K562 (cell line): Measurements from ENCODE around the gene MYADM. TPM values are rescaled to one million over a fixed set of nuclear protein-coding genes. Genes with fewer than 3 reads are reported as not detected.

Experiments
- ATAC-seq: fragments of 200-7000 bp; cut with Tn5 transposase; 3 replicates; pipeline ENCODE4 v1.9.1; 2020; ENCODE audit warnings: moderate library complexity
- BruUV-seq: library from RNA; stranded (reverse); fragments of 400-500 nt; replicated peaks from 2 replicates; lab custom pipeline; 2021; lab: Mats Ljungman, UMichigan
- CTCF ChIA-PET: fragments of 300-600 bp; formaldehyde crosslinking; extraction: SDS; loops from one replicate; lab custom pipeline; 2021; ENCODE audit warnings: low intra/inter-chr PET ratio; lab: Yijun Ruan, JAX
- POLR2A ChIA-PET: fragments of 300-600, 350-650 bp; sonication (Branson Sonifier 250); formaldehyde crosslinking; extraction: SDS; loops from one replicate; lab custom pipeline; 2021; ENCODE audit warnings: antibody characterized with exemption, inconsistent platforms; lab: Yijun Ruan, JAX
- DNase-seq, 4 experiments: peaks; one replicate each; pipeline versions ENCODE4 v3.0.0 to v3.0.0-alpha.2; 2011 to 2018; ENCODE audit warnings: low spot score in 3 of 4, mixed read lengths in 3 of 4; ENCODE audit errors: extremely low read depth in 1 of 4
- FAIRE-seq: peaks from 2 replicates; lab custom pipeline; 2011; peaks lifted over from hg19 to GRCh38; lab: Jason Lieb, UNC
- H2AFZ ChIP-seq: 2 replicates; pipeline ENCODE4 v1.6.0; 2011; ENCODE audit warnings: low read depth, low read length, control low read depth, inconsistent platforms
- H3K27ac ChIP-seq: fragments of 200-600 bp; 3 replicates; pipeline ENCODE4 v1.8.0; 2011; ENCODE audit warnings: low read depth, mild to moderate bottlenecking, control low read depth, inconsistent platforms, low read length, moderate library complexity, mixed read lengths; ENCODE audit errors: extremely low read depth
- H3K27me3 ChIP-seq, 2 experiments: fragments of 300-600 bp in 1 of 2; 2 replicates in 1 of 2; 3 replicates in 1 of 2; pipeline versions ENCODE4 v1.6.0 to v1.8.0; 2011; ENCODE audit warnings: inconsistent platforms in 2 of 2, low read length in 2 of 2, mild to moderate bottlenecking in 1 of 2, mixed read lengths in 1 of 2, moderate library complexity in 1 of 2; ENCODE audit not compliant: control insufficient read depth in 2 of 2, insufficient read depth in 2 of 2
- H3K36me3 ChIP-seq: fragments of 300-600 bp; 3 replicates; pipeline ENCODE4 v1.8.0; 2011; ENCODE audit warnings: mild to moderate bottlenecking, low read length, inconsistent platforms; ENCODE audit not compliant: control insufficient read depth, insufficient read depth
- H3K4me1 ChIP-seq, 2 experiments: fragments of 200-600 bp in 1 of 2; replicated peaks in 1 of 2; 2 replicates in 1 of 2; 3 replicates in 1 of 2; pipeline versions ENCODE4 v1.5.1 to v1.8.0; 2011; ENCODE audit warnings: inconsistent platforms in 2 of 2, low read length in 2 of 2, mild to moderate bottlenecking in 1 of 2, mixed read lengths in 1 of 2, moderate library complexity in 1 of 2; ENCODE audit not compliant: control insufficient read depth in 2 of 2, insufficient read depth in 2 of 2
- H3K4me2 ChIP-seq: 2 replicates; pipeline ENCODE4 v1.6.1; 2011; ENCODE audit warnings: low read length, control low read depth, inconsistent platforms, mixed read lengths; ENCODE audit not compliant: insufficient read depth
- H3K4me3 ChIP-seq: fragments of 200-600 bp; sonication (generic), shearing (Covaris generic); 2 replicates; pipeline ENCODE4 v1.5.1; 2016; ENCODE audit warnings: control low read depth, inconsistent platforms
- H3K79me2 ChIP-seq: fragments of 200-600 bp; 3 replicates; pipeline ENCODE4 v1.8.0; 2011; ENCODE audit warnings: low read length, inconsistent platforms; ENCODE audit not compliant: control insufficient read depth, insufficient read depth
- H3K9ac ChIP-seq, 2 experiments: 2 replicates each; pipeline versions ENCODE4 v1.6.0 to v1.6.1; 2011; ENCODE audit warnings: low read depth in 2 of 2, low read length in 2 of 2, control low read depth in 1 of 2, inconsistent platforms in 1 of 2, mild to moderate bottlenecking in 1 of 2, mixed read lengths in 1 of 2; ENCODE audit not compliant: insufficient read depth in 1 of 2
- H3K9me1 ChIP-seq: one replicate; pipeline ENCODE4 v1.6.0; 2011; ENCODE audit warnings: inconsistent platforms, mild to moderate bottlenecking, low read length, moderate library complexity; ENCODE audit not compliant: control insufficient read depth, insufficient read depth
- H3K9me3 ChIP-seq: replicated peaks from 2 replicates; pipeline ENCODE4 v1.5.1; 2011; ENCODE audit warnings: low read depth, low read length, inconsistent platforms; ENCODE audit not compliant: control insufficient read depth, insufficient read depth
- H4K20me1 ChIP-seq: replicated peaks from 2 replicates; pipeline ENCODE4 v1.6.1; 2011; ENCODE audit warnings: low read length, inconsistent platforms, mixed read lengths; ENCODE audit not compliant: control insufficient read depth, insufficient read depth
- CBX3 ChIP-seq, 2 experiments: IDR thresholded peaks; 1 replicate in 1 of 2; 2 replicates in 1 of 2; pipeline ENCODE4 v1.6.1; 2012; ENCODE audit warnings: inconsistent platforms in 2 of 2, low read length in 2 of 2, borderline replicate concordance in 1 of 2, control low read depth in 1 of 2
- DMBX1 ChIP-seq: fragments of 250-450 bp; sonication (Bioruptor Pico); IDR thresholded peaks from 2 replicates; pipeline ENCODE4 v1.8.0; 2022; ENCODE audit warnings: inconsistent platforms, mild to moderate bottlenecking, moderate library complexity, borderline replicate concordance
- IRF2 ChIP-seq: sonication (generic); formaldehyde crosslinking; IDR thresholded peaks from 2 replicates; pipeline ENCODE4 v1.8.1; 2022; ENCODE audit warnings: mild to moderate bottlenecking, missing genetic modification reagents
- JUND ChIP-seq, 2 experiments: IDR thresholded peaks; 2 replicates in 1 of 2; 3 replicates in 1 of 2; pipeline ENCODE4 v1.6.1; 2011; ENCODE audit warnings: borderline replicate concordance in 2 of 2, low read depth in 2 of 2, low read length in 2 of 2, improper control_type of control experiment in 1 of 2, missing biosample characterization in 1 of 2, missing genetic modification characterization in 1 of 2, missing genetic modification reagents in 1 of 2
- KDM1A ChIP-seq, 2 experiments: fragments of 450-650 bp; IDR thresholded peaks; 2 replicates each; pipeline ENCODE4 v1.6.1; 2016; ENCODE audit warnings: mild to moderate bottlenecking in 2 of 2
- KDM5B ChIP-seq: fragments of 200-600 bp; sonication (generic); IDR thresholded peaks from 2 replicates; pipeline ENCODE4 v1.6.1; 2012; ENCODE audit warnings: low read depth, mild to moderate bottlenecking, moderate library complexity, low read length, control low read depth, inconsistent platforms; ENCODE audit not compliant: insufficient replicate concordance
- KLF10 ChIP-seq: fragments of 250-450 bp; sonication (Bioruptor Pico); IDR thresholded peaks from 2 replicates; pipeline ENCODE4 v1.6.1; 2021; ENCODE audit warnings: matching md5 sums
- MYBL2 ChIP-seq, 2 experiments: fragments of 450-650 bp in 1 of 2; sonication (generic) in 1 of 2; formaldehyde crosslinking in 1 of 2; IDR thresholded peaks; 2 replicates each; pipeline versions ENCODE4 v1.6.1 to v1.8.1; 2017 to 2022; ENCODE audit warnings: borderline replicate concordance in 1 of 2, inconsistent platforms in 1 of 2, low read depth in 1 of 2, mild to moderate bottlenecking in 1 of 2, missing genetic modification reagents in 1 of 2, moderate library complexity in 1 of 2
- MYNN ChIP-seq, 2 experiments: sonication (generic); formaldehyde crosslinking in 1 of 2; IDR thresholded peaks; 2 replicates each; pipeline versions ENCODE4 v1.5.0 to v1.6.1; 2016 to 2020; ENCODE audit warnings: antibody characterized with exemption in 1 of 2, missing genetic modification reagents in 1 of 2
- NR3C1 ChIP-seq: sonication (generic); formaldehyde crosslinking; IDR thresholded peaks from 2 replicates; pipeline ENCODE4 v1.8.1; 2022; ENCODE audit warnings: missing genetic modification reagents
- PHB2 ChIP-seq: fragments of 450-650 bp; IDR thresholded peaks from 2 replicates; pipeline ENCODE4 v1.6.1; 2017; ENCODE audit warnings: low read depth
- SMARCE1 ChIP-seq: fragments of 450-650 bp; IDR thresholded peaks from 2 replicates; pipeline ENCODE4 v1.7.1; 2016; ENCODE audit warnings: mild to moderate bottlenecking
- ZNF124 ChIP-seq: sonication (generic); formaldehyde crosslinking; IDR thresholded peaks from 2 replicates; pipeline ENCODE4 v1.8.1; 2022; ENCODE audit warnings: missing genetic modification reagents
- ZNF830 ChIP-seq: fragments of 250-450 bp; sonication (Bioruptor Pico); IDR thresholded peaks from 2 replicates; pipeline ENCODE4 v1.5.0; 2021; ENCODE audit warnings: mild to moderate bottlenecking
- WGBS: fragments of 100-300 bp; shearing (Covaris generic); methylation state at CpG from one replicate; pipeline ENCODE4 v1.1.6; 2016; ENCODE audit warnings: low coverage, mixed read lengths; ENCODE audit not compliant: insufficient coverage; ENCODE audit errors: missing lambda C conversion rate; 5-methylcytosine and 5-hydroxymethylcytosine counted together
- in situ Hi-C: fragments of 300-500 bp; cut with MboI; formaldehyde crosslinking; loops from 4 replicates; pipeline ENCODE4 v1.15.0; 2018; ENCODE audit warnings: inconsistent platforms, mixed read lengths
- intact Hi-C: fragments of 100-400 bp; cut with micrococcal nuclease; formaldehyde crosslinking; loops from 2 replicates; pipeline ENCODE4 v1.14.2; 2022
- polyA plus RNA-seq, 8 experiments: library from polyadenylated mRNA; depleted of rRNA in 4 of 8; stranded (reverse) in 5 of 8; unstranded in 3 of 8; fragments of >200 nt; fragmentation: Nextera tagmentation in 2 of 8; fragmentation: Illumina TruSeq in 1 of 8; extraction: Ambion mirVana in 2 of 8; extraction: Trizol in 1 of 8; gene quantifications; 2 replicates each; pipeline versions ENCODE4 v1.2.1 to v1.2.3, GENCODE V29; 2011 to 2014; ENCODE audit warnings: inconsistent platforms in 1 of 8, missing spikeins in 1 of 8
- total RNA-seq, 7 experiments: library from RNA; depleted of rRNA in 6 of 7; stranded (reverse); fragments of >200 nt in 6 of 7; fragmentation: Illumina TruSeq in 2 of 7; extraction: Trizol in 2 of 7; gene quantifications; 2 replicates each; pipeline versions ENCODE4 v1.2.1 to v1.2.3, GENCODE V29; 2011 to 2021; ENCODE audit warnings: low replicate concordance in 1 of 7
- TF ChIP-seq, protein P1 (sequence below): fragments of 250-450 bp; sonication (Bioruptor Pico); IDR thresholded peaks from 2 replicates; pipeline ENCODE4 v1.8.0; 2022; ENCODE audit warnings: moderate library complexity, mild to moderate bottlenecking, inconsistent platforms

Gene MYADM
- total and polyA plus RNA-seq, 9 of the 15 experiments (the other 6 are each of a cell fraction or from before 2014, with no cell fraction given), result 4.5 to 70.3 (median 14.4) TPM

GRCh38 chr19:53907690-53908089, 40.0 kb downstream of the MYADM start:
- Histone ChIP-seq H2AFZ (no peak overlapping the region), H3K4me1 (peaks cover 0 to 26% of the 10 kb centered on the region in 2 experiments; a peak in 2 of 5 replicates), H3K9me3 (no peaks in the 10 kb centered on the region), H3K36me3 (no peaks in the 10 kb centered on the region), H3K4me3 (no peak overlapping the region), H3K9ac (peak overlapping the region in 1 of 2 experiments; percentile 45; a peak in 1 of 4 replicates), H3K4me2 (no peak overlapping the region), H3K27me3 (peaks cover 13 to 51% of the 10 kb centered on the region in 2 experiments; a peak in 3 of 5 replicates), H4K20me1 (peaks cover 10% of the 10 kb centered on the region), H3K9me1 (peaks cover 3% of the 10 kb centered on the region), H3K79me2 (no peaks in the 10 kb centered on the region), H3K27ac (no peak overlapping the region)
- DNase-seq, result no peak
- CTCF ChIA-PET, result no interaction called here
- FAIRE-seq, result no peak
- 20% methylated on average over 11 of the region's 17 CpGs for WGBS
- no peak for ATAC-seq
- in situ Hi-C loops (no loop called here), intact Hi-C loops (loop anchor here (5.0 kb wide), 1 partner anchor 115 kb away; no protein-coding TSS in a partner anchor)
- POLR2A ChIA-PET, result interaction anchor here (0.6 kb wide), 2 partner anchors 16 to 31 kb away, joined by 3 read pairs; no protein-coding TSS in a partner anchor
- BruUV-seq, result no TSS peak
- TF ChIP-seq, protein P1, sequence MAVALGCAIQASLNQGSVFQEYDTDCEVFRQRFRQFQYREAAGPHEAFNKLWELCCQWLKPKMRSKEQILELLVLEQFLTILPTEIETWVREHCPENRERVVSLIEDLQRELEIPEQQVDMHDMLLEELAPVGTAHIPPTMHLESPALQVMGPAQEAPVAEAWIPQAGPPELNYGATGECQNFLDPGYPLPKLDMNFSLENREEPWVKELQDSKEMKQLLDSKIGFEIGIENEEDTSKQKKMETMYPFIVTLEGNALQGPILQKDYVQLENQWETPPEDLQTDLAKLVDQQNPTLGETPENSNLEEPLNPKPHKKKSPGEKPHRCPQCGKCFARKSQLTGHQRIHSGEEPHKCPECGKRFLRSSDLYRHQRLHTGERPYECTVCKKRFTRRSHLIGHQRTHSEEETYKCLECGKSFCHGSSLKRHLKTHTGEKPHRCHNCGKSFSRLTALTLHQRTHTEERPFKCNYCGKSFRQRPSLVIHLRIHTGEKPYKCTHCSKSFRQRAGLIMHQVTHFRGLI (CRISPR knock-in tag), result no peak
- TF ChIP-seq IRF2 (no peak), CBX3 (IDR thresholded peaks at IDR 0.05; ENCODE audit: borderline replicate concordance in 1 of 2, low read length in 2 of 2) (no peak), ZNF124 (CRISPR knock-in tag) (no peak), KDM5B (no peak), KDM1A (IDR thresholded peaks at IDR 0.05) (no peak), KLF10 (CRISPR knock-in tag) (no peak), ZNF830 (no peak), SMARCE1 (no peak), PHB2 (no peak), MYBL2 (IDR thresholded peaks at IDR 0.05; ENCODE audit: low read depth) (no peak), MYBL2 (CRISPR knock-in tag; IDR thresholded peaks at IDR 0.05; ENCODE audit: borderline replicate concordance) (no peak), JUND (IDR thresholded peaks at IDR 0.05; ENCODE audit: borderline replicate concordance, low read depth, low read length) (no peak), JUND (tag; IDR thresholded peaks at IDR 0.05; ENCODE audit: borderline replicate concordance, low read depth, low read length) (no peak), DMBX1 (CRISPR knock-in tag) (no peak), MYNN (IDR thresholded peaks at IDR 0.05) (no peak), MYNN (CRISPR knock-in tag; IDR thresholded peaks at IDR 0.05) (no peak), NR3C1 (no peak)
